NOMO-1 (cell line): Measurements from ENCODE around the gene ZNF469.
"Not testable (repeated sequence)": the region's sequence is repeated elsewhere in the genome, so short reads cannot be mapped to it uniquely, and the experiment has no call there.

Source experiments
- DNase-seq, 2 experiments: peaks; one replicate each; lab custom pipeline; 2025; ENCODE audit not compliant: unreplicated experiment in 2 of 2; lab: John Stamatoyannopoulos, UW

ZNF469 gene

DNA sequence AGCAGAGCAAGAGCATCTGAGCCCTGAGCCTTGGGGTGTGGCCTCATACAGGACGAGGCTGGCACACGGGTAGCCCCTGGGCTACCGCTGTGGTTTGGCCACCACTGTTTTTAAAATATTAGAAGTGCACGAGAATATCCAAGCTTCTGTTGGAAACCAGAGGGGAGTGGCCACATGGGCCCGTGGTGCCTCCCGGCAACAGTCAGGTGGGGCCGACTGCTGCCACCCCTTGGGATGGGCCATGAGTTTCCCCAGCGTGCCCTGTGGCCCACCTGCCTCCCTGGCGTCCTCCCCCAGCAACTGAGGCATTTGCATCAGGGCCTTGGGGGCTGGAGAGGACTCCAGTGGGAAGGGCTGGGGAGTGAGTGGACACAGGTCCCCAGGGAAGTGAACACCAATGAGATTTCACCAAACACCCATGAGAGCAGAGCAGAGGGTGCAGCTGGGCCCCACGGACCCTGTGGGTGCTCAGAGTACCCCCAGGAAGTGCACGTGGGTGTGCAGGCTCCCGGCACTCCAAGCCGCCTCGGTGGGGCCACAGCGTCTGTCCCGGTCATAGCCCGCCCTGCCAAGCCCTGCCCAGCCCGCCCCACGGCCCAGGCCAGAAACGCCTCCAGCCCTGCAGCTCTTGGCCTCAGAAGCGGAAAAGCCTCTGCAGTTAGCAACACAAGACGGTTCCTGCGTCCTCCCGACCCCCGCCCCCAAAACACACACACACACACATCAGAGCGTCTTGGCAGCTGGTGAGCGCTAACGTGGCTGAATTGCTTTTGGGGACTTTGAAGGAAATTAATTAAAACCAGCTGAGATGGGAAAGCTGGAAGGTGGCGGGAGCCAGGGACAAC, 22.7 kb downstream of the ZNF469 start:
- DNase-seq: no peak

DNA sequence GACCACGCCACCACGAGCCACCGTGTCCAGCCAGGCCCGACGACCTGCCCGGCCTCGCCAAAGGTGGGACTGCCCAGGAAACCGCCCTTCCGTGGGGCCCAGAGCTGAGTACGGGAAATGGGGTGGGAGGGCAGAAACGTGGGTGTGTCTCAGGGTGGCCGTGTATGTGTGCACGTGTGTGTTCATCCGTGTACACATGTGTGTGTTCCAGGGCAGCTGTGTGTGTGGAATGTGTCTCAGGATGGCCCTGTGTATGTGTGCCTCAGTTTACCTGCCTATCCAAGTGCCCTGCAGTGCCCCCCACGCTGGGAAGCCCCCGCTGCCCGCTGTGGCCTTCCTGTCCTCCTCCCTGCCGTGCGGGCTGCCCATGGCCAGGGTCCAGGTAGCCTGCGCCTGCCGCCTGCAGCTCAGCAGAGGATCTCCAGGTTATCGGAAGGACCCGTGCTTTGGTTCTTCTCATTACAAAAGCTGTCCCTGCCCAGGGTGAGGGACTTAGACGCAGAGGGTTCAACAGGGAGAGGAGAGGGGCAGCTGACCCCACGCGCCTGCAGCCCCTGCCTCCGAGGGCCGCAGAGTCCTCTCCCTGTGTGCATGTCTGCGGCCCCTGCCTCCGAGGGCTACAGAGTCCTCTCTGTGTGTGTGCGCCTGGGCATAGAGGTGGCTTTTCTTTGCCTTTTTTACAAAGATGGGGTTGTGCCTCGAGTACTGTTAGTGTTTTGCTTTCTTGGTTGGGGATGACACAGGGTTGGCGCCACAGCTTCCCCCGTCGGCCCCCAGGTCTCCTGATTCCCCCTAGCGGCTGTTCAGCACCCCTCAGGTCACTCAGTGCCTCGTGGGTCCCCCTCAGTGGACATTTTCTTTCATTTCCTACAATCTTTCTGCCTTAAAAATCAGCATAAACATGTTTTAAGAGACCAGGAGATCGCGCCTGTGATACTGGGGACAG, 23.6 kb downstream of the ZNF469 start:
- no peak for DNase-seq

DNA sequence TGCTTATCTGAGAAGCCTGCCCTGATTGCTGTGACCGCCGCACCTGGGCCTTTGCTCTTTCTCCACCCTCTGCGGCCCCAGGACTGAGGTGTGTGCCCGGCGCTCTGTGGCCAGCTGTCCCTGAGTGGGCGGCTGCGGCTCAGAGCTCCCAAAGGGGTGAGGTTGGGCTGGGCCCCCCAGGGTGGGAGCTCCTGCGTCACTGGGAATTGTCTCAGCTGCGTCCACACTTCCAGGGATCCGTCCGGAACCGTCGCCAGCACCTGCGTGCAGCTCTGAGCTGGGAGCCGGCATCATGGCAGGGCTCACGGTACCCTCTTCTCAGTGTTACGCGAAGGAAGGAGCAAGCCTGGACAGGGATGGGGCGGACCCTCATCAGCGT, 24.3 kb downstream of the ZNF469 start:
- no peak for DNase-seq

DNA sequence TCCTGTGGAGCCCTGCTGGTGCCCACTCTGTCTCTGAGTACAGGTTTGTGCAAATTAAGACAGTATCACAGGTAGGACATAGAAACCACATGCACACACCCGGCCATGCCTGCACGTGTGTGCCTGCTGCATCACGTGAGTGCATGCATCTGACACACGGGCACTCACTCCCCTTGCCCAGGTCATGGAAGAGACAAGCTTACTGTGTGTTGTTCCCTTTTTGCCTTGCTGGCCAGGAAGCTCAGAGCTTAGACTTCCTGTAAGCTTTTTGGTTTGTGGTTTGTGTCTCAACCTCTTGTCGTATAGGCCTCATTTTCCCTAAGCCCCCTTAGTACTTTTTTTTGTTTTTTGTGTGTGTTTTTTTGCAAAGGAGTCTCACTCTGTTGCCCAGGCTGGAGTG, 25.0 kb downstream of the ZNF469 start:
- peak; percentile 72 to 81 for DNase-seq

DNA sequence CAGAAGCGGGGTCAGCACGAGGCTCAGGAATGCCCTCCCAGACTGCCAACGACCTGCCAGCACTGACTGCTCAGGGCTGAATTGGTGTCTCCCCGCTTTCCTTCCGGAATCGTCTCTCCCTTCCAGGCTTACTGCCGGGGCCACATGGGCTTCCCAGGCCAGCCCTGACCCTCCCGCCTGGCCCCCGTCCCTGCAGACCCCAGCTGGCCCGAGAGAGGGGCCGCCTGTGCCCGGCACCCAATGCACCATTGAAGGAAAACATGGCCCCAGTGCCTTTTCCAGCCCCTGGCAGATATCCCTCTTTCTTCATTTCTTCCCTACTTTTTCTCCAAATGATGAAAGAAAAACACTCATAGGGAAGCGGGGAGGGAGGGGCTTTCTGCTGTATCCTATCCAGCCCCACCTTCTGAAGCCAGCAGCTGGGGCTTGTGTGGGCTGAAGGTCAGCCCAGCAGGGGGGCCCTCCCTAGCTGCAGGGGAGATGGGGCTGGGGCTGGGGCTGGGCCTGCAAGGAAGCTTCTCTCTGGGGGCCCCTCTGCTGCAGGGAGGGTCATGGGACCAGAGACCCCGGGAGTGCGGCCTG, 25.9 kb downstream of the ZNF469 start:
- no peak for DNase-seq

DNA sequence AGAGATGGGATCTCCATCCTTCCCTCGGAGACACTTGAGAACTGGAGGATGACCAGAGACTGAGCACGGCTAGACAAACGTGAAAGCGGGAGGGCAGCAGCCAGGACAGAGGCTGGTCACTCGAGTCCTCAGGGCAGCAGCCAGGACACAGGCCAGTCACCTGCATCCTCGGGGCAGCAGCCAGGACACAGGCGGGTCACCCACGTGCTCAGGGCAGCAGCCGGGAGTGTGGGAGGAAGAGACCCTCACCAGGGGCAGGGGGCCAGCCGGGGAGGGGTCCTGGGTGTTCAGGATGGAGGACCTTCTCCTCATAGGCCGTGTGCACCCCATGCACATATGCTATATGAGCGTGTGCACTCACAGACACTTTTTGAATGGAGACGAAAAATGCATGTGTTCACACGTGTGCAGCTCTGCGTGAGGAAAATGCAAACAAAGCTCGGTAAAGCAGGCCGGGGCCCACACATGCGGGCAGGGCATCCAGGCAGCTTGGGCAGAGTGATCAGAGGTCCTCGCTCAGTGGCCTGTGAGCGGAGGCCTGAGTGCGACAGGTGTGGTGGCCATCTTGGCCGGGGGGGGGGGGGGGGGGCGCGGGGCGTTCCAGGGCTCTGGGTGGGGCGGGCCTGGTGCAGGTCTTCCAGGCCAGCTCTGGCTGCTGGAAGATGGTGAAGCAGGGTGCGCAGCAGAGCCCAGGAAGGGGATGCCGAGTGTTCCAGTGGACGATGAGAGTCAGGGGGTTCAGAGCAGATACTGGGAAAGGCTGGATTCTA, 26.7 kb downstream of the ZNF469 start:
- no peak for DNase-seq

DNA sequence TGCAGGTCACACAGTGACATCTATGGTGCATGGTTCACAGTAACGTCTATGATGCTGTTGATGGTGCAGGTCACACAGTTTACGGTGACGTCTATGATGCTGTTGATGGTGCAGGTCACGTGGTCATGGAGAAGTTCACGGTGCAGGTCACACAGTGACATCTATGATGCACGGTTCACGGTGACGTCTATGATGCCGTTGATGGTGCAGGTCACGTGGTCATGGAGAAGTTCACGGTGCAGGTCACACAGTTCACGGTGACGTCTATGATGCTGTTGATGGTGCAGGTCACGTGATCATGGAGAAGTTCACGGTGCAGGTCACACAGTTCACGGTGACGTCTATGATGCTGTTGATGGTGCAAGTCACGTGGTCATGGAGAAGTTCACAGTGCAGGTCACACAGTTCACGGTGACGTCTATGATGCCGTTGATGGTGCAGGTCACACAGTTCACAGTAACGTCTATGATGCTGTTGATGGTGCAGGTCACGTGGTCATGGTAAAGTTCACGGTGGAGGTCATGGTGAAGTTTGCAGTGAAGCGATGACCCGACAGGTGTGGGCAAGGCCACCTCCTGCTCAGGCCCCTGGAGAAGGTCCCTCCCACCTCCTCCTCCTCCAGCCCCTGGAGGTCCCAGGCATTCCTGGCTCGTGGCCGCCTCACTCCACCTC, 27.7 kb downstream of the ZNF469 start:
- not testable (repeated sequence) for DNase-seq

DNA sequence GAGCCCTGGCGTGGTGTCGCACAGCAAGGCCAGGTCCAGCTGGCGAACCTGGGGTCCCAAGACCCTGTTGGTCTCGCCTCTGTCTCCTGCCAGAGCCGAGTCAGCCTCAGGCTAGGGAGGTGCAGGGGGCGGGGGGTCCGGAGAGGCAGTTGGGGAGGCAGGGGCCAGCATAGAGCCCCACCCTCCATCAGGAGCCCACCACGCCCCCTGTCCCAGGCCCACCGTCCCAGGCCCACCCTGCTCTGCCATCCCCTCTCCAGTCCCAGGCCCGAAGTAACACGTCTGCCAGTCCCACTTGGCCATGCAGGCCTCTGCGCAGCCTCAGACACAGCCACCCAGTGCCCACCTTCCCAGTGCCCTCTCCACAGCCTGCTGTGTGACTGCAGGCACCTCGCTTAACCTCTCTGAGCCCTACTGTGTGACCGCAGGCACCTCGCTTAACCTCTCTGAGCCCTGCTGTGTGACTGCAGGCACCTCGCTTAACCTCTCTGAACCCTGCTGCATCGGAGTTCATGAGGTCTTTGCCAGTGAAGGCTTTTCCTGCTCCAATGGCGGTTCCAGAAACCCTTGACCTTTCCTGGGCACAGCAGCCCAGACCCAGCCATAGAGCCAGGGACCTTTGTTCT, 29.3 kb downstream of the ZNF469 start:
- no peak for DNase-seq

DNA sequence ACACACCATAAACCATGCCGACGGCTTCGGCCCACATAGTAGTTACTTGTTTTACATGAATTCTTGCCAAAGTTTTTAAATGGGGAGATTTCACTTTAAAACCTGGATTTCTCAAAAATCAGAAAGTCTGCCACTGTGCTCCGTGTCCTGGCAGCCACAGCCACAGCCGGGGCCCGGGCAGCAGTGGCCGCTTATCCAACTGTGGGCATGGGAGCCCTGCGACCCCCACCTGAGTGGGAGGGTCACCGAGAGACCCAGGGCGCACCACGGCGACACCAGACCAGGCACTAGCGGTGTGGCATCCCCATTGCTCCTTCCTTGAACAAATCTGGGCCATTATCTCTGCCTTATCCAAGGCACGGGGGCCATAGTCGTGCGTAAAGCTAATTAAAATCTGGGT, 30.0 kb downstream of the ZNF469 start:
- DNase-seq: no peak

DNA sequence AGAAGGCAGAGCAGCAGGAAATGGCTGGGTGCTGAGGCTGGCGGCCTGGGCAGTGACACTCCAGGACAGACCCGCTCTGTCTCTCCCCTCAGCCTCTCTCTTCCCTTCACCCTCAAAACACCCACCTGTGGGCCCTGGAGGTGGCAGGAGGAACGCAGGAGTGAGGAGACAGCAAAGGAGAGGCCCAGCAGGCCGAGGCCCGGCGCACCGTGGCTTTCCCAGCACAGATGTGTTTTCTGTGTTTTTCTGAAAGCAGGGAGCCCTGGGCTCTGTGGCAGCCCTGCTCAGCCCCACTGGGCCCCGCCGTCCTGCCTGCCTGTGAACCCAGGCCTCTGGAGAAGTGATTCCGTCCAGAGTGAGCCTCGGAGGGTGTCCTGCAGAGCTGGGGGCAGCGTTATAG, 30.5 kb downstream of the ZNF469 start:
- no peak for DNase-seq

DNA sequence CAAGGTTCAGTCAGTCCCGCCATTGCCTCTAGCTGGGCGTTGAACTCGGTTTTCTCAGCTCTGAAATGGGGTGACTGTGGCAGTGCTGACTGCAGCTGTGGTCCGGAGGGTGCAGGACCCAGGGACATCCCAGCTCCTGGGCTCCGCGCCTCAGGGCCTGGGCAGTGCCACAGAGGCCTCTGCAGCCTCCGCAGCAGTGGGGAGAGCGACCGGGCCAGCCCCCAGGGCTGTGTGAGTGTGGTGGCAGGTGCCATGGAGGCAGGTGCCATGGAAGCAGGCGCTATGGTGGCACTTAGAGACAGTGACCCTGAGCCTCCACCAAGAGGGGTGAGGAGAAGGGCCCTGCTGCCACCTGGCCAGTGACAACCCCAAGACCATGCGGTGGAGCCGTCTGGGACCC, 30.9 kb downstream of the ZNF469 start:
- DNase-seq: no peak

DNA sequence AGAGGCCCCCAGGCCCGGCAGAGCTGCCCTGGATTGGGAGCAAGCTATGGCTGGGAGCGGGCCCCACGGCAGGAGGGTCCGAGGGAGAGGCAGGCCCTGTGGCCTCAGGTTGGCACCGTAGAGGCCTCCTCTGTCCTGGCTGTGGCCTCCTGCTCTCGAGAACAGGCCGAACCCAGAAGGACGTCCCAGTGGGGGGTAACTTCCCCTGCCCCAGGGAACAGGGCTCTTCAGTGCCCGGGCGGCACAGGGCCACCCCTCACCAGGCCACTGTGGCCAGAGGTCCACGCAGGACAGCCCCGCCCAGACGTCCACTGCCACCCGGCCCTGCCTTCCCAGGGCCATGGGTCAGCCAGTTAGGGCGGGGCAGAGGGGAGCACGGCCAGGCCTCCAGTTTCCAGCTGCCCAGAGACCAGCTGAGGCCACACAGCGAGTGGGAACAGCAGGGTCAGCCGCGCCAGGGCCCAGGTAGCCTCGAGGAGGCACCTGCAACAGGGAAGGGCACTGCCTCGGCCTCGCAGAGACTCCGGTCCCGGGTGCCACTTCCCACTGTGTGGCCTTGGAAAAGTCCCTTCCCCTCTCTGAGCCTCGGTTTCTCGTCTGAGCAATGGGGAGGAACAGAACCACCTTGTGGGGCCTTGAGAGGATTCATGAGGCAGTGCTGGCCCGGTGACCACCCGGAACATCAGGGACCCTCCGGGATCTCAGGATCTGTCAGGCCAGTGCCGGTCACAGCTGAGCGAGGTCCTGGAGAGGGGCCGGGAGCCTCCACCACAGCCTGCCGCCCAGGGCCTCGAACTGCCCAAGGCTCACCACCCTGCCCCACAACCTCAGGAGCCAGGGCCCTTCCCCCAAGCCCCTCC, 32.0 kb downstream of the ZNF469 start:
- DNase-seq: no peak

DNA sequence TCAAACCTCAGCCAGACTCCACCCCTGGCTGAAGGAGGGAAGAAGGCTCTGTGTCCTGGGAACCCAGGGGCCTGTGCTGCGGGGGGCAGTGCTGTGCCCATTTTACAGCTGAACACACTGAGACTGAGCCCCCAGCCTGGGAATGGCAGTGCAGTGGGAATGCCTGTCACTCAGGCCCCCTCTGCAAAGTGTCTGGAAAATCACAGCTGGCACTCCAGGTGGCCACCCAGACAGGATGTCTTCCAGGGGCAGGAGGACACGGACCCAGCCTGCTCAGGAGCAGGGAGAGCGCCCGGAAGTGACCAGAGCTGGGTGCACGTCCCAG, 32.6 kb downstream of the ZNF469 start:
- no peak for DNase-seq

DNA sequence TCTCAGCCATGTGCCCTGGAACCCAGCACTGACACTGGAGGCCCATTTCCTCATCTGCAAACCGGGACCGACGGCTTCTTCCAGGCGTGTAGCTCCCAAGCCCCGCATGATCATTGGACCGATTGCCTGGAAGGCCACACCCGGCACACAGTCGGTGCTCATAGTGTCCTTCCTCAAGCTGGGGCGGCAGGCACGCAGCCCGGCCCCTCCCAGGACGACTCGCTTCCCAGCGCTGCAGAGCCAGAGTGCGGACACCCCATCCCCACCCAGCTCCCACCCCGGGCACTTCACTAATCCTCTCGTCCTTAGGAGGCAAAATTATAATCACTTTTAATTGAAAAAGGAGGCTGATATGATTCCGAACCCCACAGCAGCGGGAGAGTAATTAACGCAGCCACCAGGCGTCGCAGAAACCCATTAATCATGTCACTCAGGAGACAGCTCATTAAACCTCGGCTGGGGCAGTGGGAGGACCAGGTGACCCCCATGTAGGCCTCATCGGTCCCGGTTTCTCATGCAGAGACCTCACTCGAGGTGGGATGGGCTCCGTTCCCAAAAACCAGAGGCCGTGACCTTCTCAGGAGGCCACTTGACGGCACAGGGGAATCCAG, 33.1 kb downstream of the ZNF469 start:
- DNase-seq: peak in 1 of 2 experiments; percentile 8

DNA sequence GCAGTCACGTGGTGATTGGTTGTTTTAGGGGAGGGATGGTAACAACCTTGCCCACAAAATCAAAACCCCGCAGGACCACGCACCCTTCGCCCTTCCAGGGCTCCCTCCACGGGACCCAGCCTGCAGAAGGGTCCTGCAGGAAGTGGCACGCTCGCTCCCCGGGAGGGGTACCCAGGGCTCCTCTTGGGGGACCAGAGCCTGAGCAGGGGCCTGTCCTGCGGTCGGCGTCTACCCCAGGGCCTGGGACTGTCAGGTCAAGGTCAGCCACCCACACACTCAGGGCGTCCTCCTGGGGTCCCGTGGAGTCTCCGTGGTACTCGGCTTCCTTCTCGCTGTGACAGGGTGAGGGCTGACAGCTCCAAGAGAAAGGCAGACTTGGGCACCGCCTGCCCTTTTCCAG, 33.9 kb downstream of the ZNF469 start:
- DNase-seq: no peak

DNA sequence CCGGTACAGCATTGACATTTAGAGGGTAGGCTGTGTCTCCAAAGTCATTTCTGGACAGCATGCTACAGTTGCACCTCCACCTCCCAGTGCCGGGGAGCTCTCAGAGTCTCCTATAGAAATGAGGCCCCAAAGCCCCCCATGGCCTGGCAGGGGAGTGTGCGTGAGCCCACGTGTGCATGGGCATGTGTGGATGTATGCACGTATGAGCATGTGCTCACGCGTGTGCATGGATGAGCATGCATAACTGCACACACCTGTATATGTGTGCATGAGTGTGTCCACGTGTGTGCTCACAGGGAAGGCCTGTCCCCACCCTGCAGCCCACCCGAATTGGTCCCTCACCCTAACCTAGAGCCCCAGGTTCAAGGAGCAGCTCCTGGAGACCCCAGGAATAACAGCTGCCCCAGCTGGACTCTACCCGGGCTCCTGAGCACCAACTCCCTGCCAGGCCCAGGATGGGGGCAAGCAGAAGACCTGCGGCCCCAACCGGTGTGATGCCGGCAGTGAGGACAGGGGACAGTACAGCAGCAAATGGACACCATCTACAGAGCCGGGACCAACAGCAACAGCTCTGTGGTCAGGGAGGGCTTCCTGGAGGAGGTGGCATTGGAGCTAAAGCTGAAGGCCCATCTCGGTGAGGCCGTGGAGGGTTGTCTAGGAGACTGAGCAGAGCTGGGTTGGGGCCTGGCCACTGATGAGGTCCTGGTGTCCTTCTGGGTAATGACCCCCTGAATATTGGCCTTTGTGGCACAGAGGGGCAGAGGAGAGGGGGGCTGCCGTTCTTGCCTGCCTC, 35.1 kb downstream of the ZNF469 start:
- DNase-seq: no peak

DNA sequence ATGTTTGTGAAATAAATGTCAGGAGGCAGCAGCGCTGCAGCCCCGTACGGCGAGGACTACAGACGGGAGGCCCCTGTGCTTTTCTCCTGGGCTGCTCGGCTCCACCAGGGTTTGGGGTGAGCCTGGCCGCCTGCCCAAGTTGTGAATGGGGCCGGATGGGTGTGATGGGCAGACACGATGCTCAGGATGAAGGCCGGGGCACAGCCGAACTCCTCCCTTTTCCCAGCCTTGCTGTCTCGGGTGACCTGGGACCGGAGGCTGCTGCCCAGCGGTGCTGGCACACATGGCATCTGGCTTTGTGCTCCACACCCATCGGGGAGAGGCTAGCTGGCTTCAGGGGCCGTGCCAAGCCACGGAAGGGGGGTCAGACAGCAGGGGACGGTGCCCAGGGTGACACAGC, 36.1 kb downstream of the ZNF469 start:
- DNase-seq: no peak

DNA sequence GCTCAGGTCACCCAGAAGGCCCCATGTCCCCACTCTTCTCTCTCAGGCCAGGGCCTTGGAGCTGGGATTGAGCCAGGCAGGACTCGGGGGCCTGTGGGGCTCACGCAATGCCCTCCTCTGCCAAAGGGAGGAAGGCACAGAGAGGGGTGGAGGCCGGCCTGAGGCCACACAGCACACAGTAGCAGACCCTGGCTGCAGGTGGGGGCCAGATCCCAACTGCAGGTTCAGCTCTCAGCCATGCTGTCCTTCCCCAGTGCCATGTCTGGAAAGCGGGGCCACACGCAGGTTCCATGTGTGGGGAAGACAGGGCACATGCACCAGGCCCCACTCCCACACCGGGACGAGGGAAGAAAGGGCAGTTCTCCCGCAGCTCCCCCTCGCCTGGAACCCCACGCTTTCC, 37.0 kb downstream of the ZNF469 start:
- no peak for DNase-seq
